ENCODE results near the gene STK35.
"Not testable (repeated sequence)": the region's sequence is repeated elsewhere in the genome, so short reads cannot be mapped to it uniquely, and the experiment has no call there.

Gene STK35

DNA sequence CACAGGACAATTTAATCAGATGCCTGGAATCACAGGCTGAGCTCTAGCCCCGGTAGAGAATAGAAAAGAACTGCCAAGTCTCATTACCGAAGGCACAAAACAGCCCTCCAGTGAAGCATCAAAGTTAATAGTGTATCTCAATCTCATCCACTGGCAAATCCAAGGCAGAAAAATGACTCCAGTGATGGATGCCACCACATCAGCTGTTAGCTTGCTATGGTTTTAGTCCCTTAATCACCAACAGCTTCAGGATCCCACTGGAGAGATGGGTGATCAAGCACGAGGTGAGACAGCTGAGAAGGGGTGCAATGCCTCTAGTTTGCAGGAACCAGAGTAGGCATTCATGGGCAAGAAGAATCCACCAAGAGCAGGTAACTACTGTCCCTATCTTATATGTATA, 81.8 kb downstream of the STK35 start:
- Histone ChIP-seq H3K27me3 (replicated peaks) (no peaks in the 10 kb centered on the region), H3K36me3 (replicated peaks) (no peaks in the 10 kb centered on the region), H3K4me3 (ENCODE audit: low read depth, low read length) (no peak overlapping the region), H3K27ac (no peak overlapping the region)
- DNase-seq: no peak
- in situ Hi-C loops (cut with HindIII; ENCODE audit: low pct_ligation_motif_present, low sequenced_read_pairs): no loop called here
- TF ChIP-seq, protein P1, sequence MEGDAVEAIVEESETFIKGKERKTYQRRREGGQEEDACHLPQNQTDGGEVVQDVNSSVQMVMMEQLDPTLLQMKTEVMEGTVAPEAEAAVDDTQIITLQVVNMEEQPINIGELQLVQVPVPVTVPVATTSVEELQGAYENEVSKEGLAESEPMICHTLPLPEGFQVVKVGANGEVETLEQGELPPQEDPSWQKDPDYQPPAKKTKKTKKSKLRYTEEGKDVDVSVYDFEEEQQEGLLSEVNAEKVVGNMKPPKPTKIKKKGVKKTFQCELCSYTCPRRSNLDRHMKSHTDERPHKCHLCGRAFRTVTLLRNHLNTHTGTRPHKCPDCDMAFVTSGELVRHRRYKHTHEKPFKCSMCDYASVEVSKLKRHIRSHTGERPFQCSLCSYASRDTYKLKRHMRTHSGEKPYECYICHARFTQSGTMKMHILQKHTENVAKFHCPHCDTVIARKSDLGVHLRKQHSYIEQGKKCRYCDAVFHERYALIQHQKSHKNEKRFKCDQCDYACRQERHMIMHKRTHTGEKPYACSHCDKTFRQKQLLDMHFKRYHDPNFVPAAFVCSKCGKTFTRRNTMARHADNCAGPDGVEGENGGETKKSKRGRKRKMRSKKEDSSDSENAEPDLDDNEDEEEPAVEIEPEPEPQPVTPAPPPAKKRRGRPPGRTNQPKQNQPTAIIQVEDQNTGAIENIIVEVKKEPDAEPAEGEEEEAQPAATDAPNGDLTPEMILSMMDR (IDR thresholded peaks at IDR 0.05; ENCODE audit: low read depth, low read length, missing control alignments): no peak

DNA sequence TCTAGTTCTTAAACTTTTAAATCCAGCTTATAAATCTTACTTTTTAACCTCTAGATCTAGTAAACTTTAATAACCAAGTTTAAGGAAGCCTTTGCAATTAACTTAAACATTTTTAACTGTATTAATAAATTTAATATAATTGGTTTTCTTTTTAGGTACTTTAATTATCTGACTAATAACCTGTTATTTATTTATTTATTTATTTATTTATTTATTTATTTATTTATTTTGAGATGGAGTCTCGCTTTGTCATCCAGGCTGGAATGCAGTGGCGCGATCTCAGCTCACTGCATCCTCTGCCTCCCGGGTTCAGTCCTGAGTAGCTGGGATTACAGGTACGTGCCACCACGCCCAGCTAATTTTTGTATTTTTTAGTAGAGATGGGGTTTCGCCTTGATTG, 83.3 kb downstream of the STK35 start:
- H3K27ac ChIP-seq; DNase-seq; in situ Hi-C loops (cut with HindIII; ENCODE audit: low pct_ligation_motif_present, low sequenced_read_pairs); H3K36me3 ChIP-seq (replicated peaks); H3K4me3 ChIP-seq (ENCODE audit: low read depth, low read length); H3K27me3 ChIP-seq (replicated peaks): not testable (repeated sequence)

DNA sequence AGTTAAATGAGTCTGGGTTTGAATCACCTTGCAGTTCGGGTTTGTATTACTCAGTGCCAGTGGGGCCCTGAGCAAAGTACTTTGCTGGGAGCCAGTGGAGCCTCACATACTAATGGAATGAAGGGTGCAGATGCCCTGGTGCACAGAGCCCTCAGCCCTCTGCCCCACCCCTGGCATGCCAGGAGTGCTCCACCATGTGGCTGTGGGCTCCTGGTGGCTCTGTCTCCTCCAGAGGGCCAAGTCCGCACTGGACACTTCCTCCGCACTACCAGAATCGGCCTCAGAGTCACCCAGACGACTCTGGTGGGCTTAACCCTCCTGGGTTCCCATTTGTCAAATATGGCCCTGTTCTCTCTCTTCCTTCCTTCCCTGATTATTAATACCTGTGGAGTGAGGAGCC, 94.0 kb downstream of the STK35 start:
- DNase-seq: no peak
- H3K4me3 ChIP-seq (ENCODE audit: low read depth, low read length): no peak overlapping the region
- H3K27ac ChIP-seq: no peak overlapping the region
- H3K27me3 ChIP-seq (replicated peaks): no peaks in the 10 kb centered on the region
- no peaks in the 10 kb centered on the region for H3K36me3 ChIP-seq (replicated peaks)
- in situ Hi-C loops (cut with HindIII; ENCODE audit: low pct_ligation_motif_present, low sequenced_read_pairs): no loop called here
- TF ChIP-seq, protein P1 (IDR thresholded peaks at IDR 0.05; ENCODE audit: low read depth, low read length, missing control alignments): no peak

DNA sequence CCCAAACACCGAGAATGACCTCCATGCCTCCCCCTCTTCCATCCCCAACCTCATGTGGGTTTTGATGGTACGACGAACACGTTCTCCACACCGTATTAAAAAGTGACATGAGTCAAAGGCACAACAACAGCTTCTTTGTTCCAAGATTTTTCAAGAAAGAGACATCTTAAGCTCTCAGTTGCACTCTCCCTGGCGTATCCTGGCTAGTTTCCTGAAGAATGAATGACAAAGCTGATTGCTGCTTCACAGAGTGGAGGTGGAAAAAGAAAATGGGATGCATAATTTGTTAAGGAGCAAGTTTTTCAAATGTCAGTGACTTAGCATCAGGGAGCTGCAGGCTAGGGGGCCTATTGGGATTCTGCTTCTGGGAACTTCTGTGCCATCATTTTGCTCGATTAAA, 95.5 kb downstream of the STK35 start:
- no peaks in the 10 kb centered on the region for H3K27me3 ChIP-seq (replicated peaks)
- in situ Hi-C loops (cut with HindIII; ENCODE audit: low pct_ligation_motif_present, low sequenced_read_pairs): no loop called here
- no peak overlapping the region for H3K27ac ChIP-seq
- no peak overlapping the region for H3K4me3 ChIP-seq (ENCODE audit: low read depth, low read length)
- no peak for DNase-seq
- TF ChIP-seq, protein P1 (IDR thresholded peaks at IDR 0.05; ENCODE audit: low read depth, low read length, missing control alignments): no peak
- no peaks in the 10 kb centered on the region for H3K36me3 ChIP-seq (replicated peaks)

Measured in brain microvascular endothelial cell (primary cell).